Endothelial cell of hepatic sinusoid (primary cell): Measurements from ENCODE around the gene MGAM2.

Experiments used
- in situ Hi-C: cut with HindIII; loops from 2 replicates; pipeline ENCODE4 v1.10.0; 2017; ENCODE audit warnings: low sequenced_read_pairs

Gene MGAM2

GRCh38 chr7:142172932-142173331, 61.4 kb downstream of the MGAM2 start:
- in situ Hi-C loops = no loop called here

GRCh38 chr7:142174441-142174840, 62.9 kb downstream of the MGAM2 start:
- in situ Hi-C loops = no loop called here

GRCh38 chr7:142175594-142175993, 64.1 kb downstream of the MGAM2 start:
- in situ Hi-C loops = no loop called here

GRCh38 chr7:142176901-142177300, 65.4 kb downstream of the MGAM2 start:
- in situ Hi-C loops = no loop called here

GRCh38 chr7:142177869-142178268, 66.4 kb downstream of the MGAM2 start:
- in situ Hi-C loops = no loop called here

GRCh38 chr7:142180426-142180825, 68.9 kb downstream of the MGAM2 start:
- in situ Hi-C loops = no loop called here

GRCh38 chr7:142181211-142181610, 69.7 kb downstream of the MGAM2 start:
- in situ Hi-C loops = no loop called here

- in situ Hi-C loops = no loop called here
Observed at GRCh38 chr7:142181966-142182365, 70.4 kb downstream of the MGAM2 start.

- in situ Hi-C loops = no loop called here
Observed at GRCh38 chr7:142185069-142185468, 73.6 kb downstream of the MGAM2 start.

- in situ Hi-C loops = no loop called here
Observed at GRCh38 chr7:142185801-142186200, 74.3 kb downstream of the MGAM2 start.

GRCh38 chr7:142188154-142188553, 76.6 kb downstream of the MGAM2 start:
- in situ Hi-C loops = no loop called here

GRCh38 chr7:142188846-142189245, 77.3 kb downstream of the MGAM2 start:
- in situ Hi-C loops = no loop called here

- in situ Hi-C loops = loop anchor here (5.0 kb wide), 1 partner anchor 57 kb away; no protein-coding TSS in a partner anchor
Observed at GRCh38 chr7:142194201-142194600, 82.7 kb downstream of the MGAM2 start.

- in situ Hi-C loops = no loop called here
Observed at GRCh38 chr7:142196066-142196840, 84.7 kb downstream of the MGAM2 start.

- in situ Hi-C loops = no loop called here
Observed at GRCh38 chr7:142200206-142200605, 88.7 kb downstream of the MGAM2 start.

- in situ Hi-C loops = no loop called here
Observed at GRCh38 chr7:142228537-142229104, 117.1 kb downstream of the MGAM2 start.

GRCh38 chr7:142231716-142232115, 120.2 kb downstream of the MGAM2 start:
- in situ Hi-C loops = no loop called here

GRCh38 chr7:142240546-142240945, 129.0 kb downstream of the MGAM2 start:
- in situ Hi-C loops = no loop called here

- in situ Hi-C loops = no loop called here
Observed at GRCh38 chr7:142243823-142244222, 132.3 kb downstream of the MGAM2 start.

- in situ Hi-C loops = no loop called here
Observed at GRCh38 chr7:142248166-142249160, 136.9 kb downstream of the MGAM2 start.

- in situ Hi-C loops = no loop called here
Observed at GRCh38 chr7:142249918-142250317, 138.4 kb downstream of the MGAM2 start.
